K562 (cell line): ENCODE measurements around the gene CLDN14. TPM values are rescaled to one million over a fixed set of nuclear protein-coding genes. Genes with fewer than 3 reads are reported as not detected.
A peak's percentile ranks its signal among the peaks of the same experiment; 100 is the strongest.

ENCODE experiments used
- ATF1 ChIP-seq, 2 experiments: fragments of 450-650 bp in 1 of 2; IDR thresholded peaks; 2 replicates each; pipeline ENCODE4 v1.6.1; 2016; ENCODE audit warnings: missing compliant biosample characterization in 1 of 2, missing genetic modification characterization in 1 of 2
- CBFA2T3 ChIP-seq: fragments of 450-650 bp; IDR thresholded peaks from 2 replicates; pipeline ENCODE4 v1.6.1; 2017
- CBX1 ChIP-seq: sonication (generic); IDR thresholded peaks from 2 replicates; pipeline ENCODE4 v1.6.1; 2016; ENCODE audit warnings: antibody characterized with exemption, low read depth, mild to moderate bottlenecking
- CCAR2 ChIP-seq: fragments of 200-400 bp; formaldehyde crosslinking; IDR thresholded peaks from 2 replicates; pipeline ENCODE4 v1.6.1; 2017; ENCODE audit warnings: mild to moderate bottlenecking, low read depth, low read length
- CHCHD3 ChIP-seq: fragments of 250-450 bp; sonication (Bioruptor Pico); IDR thresholded peaks from 2 replicates; pipeline ENCODE4 v2.1.2; 2022; ENCODE audit warnings: mild to moderate bottlenecking
- E2F3 ChIP-seq: fragments of 250-450 bp; sonication (Bioruptor Pico); IDR thresholded peaks from 2 replicates; pipeline ENCODE4 v1.4.0; 2020; ENCODE audit warnings: mild to moderate bottlenecking
- EHMT2 ChIP-seq: fragments of 450-650 bp; IDR thresholded peaks from 2 replicates; pipeline ENCODE4 v1.6.1; 2018; ENCODE audit warnings: antibody characterized with exemption
- FOXA1 ChIP-seq: fragments of 450-650 bp; IDR thresholded peaks from 2 replicates; pipeline ENCODE4 v1.6.1; 2016; ENCODE audit warnings: mild to moderate bottlenecking, borderline replicate concordance
- KLF16 ChIP-seq: IDR thresholded peaks from 2 replicates; pipeline ENCODE4 v1.6.1; 2016; ENCODE audit warnings: antibody characterized with exemption
- MAFG ChIP-seq: fragments of 450-650 bp; conservative IDR thresholded peaks from 2 replicates; pipeline ENCODE4 v1.6.1; 2016; ENCODE audit warnings: missing genetic modification characterization, missing compliant biosample characterization
- MCM2 ChIP-seq: fragments of 450-650 bp; IDR thresholded peaks from 2 replicates; pipeline ENCODE4 v1.6.1; 2017; ENCODE audit warnings: low read depth, mild to moderate bottlenecking
- MLX ChIP-seq, 2 experiments: fragments of 450-650 bp in 1 of 2; sonication (generic) in 1 of 2; formaldehyde crosslinking; conservative IDR thresholded peaks; 2 replicates each; pipeline versions ENCODE4 v1.4.0 to v1.8.1; 2020 to 2022; ENCODE audit warnings: mild to moderate bottlenecking in 1 of 2, missing genetic modification reagents in 1 of 2
- NR4A1 ChIP-seq, 2 experiments: fragments of 250-450 bp in 1 of 2; fragments of 450-650 bp in 1 of 2; sonication (Bioruptor Pico) in 1 of 2; IDR thresholded peaks; 2 replicates each; pipeline versions ENCODE4 v1.4.0 to v1.6.1; 2016 to 2020; ENCODE audit warnings: mild to moderate bottlenecking in 2 of 2, missing compliant biosample characterization in 1 of 2, missing genetic modification characterization in 1 of 2, moderate library complexity in 1 of 2
- POLR2AphosphoS2 ChIP-seq: IDR thresholded peaks from 2 replicates; pipeline ENCODE4 v1.6.1; 2012; ENCODE audit warnings: low read length, improper control_type of control experiment
- PYGO2 ChIP-seq: fragments of 450-650 bp; IDR thresholded peaks from 2 replicates; pipeline ENCODE4 v1.6.1; 2016; ENCODE audit warnings: mild to moderate bottlenecking, missing genetic modification characterization, moderate library complexity, missing compliant biosample characterization
- SOX6 ChIP-seq: fragments of 450-650 bp; IDR thresholded peaks from 2 replicates; pipeline ENCODE4 v1.6.1; 2014; ENCODE audit warnings: mild to moderate bottlenecking
- U2AF2 ChIP-seq: fragments of 200-400 bp; formaldehyde crosslinking; optimal IDR thresholded peaks from 2 replicates; pipeline ENCODE3; 2017; ENCODE audit warnings: low read depth, mild to moderate bottlenecking, low read length
- ZKSCAN1 ChIP-seq: fragments of 150-350 bp; IDR thresholded peaks from 2 replicates; pipeline ENCODE4 v1.6.1; 2016; ENCODE audit warnings: low read depth, low read length
- ZNF12 ChIP-seq: sonication (generic); formaldehyde crosslinking; IDR thresholded peaks from 2 replicates; pipeline ENCODE4 v1.4.0; 2020; ENCODE audit warnings: mild to moderate bottlenecking, missing genetic modification reagents
- ZNF140 ChIP-seq: fragments of 250-450 bp; sonication (Bioruptor Pico); IDR thresholded peaks from 2 replicates; pipeline ENCODE4 v1.8.0; 2021; ENCODE audit warnings: moderate library complexity, mild to moderate bottlenecking, inconsistent platforms
- ZNF274 ChIP-seq: IDR thresholded peaks from 2 replicates; pipeline ENCODE4 v1.6.1; 2011; ENCODE audit warnings: low read depth, mild to moderate bottlenecking, low read length, moderate library complexity, borderline replicate concordance
- polyA plus RNA-seq, 8 experiments: library from polyadenylated mRNA; depleted of rRNA in 4 of 8; stranded (reverse) in 5 of 8; unstranded in 3 of 8; fragments of >200 nt; fragmentation: Nextera tagmentation in 2 of 8; fragmentation: Illumina TruSeq in 1 of 8; extraction: Ambion mirVana in 2 of 8; extraction: Trizol in 1 of 8; gene quantifications; 2 replicates each; pipeline versions ENCODE4 v1.2.1 to v1.2.3, GENCODE V29; 2011 to 2014; ENCODE audit warnings: inconsistent platforms in 1 of 8, missing spikeins in 1 of 8
- total RNA-seq, 7 experiments: library from RNA; depleted of rRNA in 6 of 7; stranded (reverse); fragments of >200 nt in 6 of 7; fragmentation: Illumina TruSeq in 2 of 7; extraction: Trizol in 2 of 7; gene quantifications; 2 replicates each; pipeline versions ENCODE4 v1.2.1 to v1.2.3, GENCODE V29; 2011 to 2021; ENCODE audit warnings: low replicate concordance in 1 of 7
- TF ChIP-seq, protein P1 (sequence below), 3 experiments: fragments of 200-800 bp in 1 of 3; fragments of 250-450 bp in 1 of 3; fragments of 450-650 bp in 1 of 3; sonication (Bioruptor Pico) in 1 of 3; sonication (Bioruptor generic) in 1 of 3; formaldehyde crosslinking in 1 of 3; IDR thresholded peaks; 2 replicates each; pipeline versions ENCODE4 v1.6.1 to v1.8.0; 2016 to 2022; ENCODE audit warnings: mild to moderate bottlenecking in 2 of 3, missing genetic modification characterization in 2 of 3, missing compliant biosample characterization in 1 of 3, moderate library complexity in 1 of 3
- TF ChIP-seq, protein P2 (sequence below): IDR thresholded peaks from 2 replicates; pipeline ENCODE4 v1.6.1; 2014; ENCODE audit warnings: antibody characterized with exemption

Gene CLDN14
- total and polyA plus RNA-seq, 9 of the 15 experiments (the other 6 are each of a cell fraction or from before 2014, with no cell fraction given): not detected

GRCh38 chr21:36429947-36430546 lies 49.9 kb downstream of the CLDN14 start (continued):
- TF ChIP-seq, protein P1, sequence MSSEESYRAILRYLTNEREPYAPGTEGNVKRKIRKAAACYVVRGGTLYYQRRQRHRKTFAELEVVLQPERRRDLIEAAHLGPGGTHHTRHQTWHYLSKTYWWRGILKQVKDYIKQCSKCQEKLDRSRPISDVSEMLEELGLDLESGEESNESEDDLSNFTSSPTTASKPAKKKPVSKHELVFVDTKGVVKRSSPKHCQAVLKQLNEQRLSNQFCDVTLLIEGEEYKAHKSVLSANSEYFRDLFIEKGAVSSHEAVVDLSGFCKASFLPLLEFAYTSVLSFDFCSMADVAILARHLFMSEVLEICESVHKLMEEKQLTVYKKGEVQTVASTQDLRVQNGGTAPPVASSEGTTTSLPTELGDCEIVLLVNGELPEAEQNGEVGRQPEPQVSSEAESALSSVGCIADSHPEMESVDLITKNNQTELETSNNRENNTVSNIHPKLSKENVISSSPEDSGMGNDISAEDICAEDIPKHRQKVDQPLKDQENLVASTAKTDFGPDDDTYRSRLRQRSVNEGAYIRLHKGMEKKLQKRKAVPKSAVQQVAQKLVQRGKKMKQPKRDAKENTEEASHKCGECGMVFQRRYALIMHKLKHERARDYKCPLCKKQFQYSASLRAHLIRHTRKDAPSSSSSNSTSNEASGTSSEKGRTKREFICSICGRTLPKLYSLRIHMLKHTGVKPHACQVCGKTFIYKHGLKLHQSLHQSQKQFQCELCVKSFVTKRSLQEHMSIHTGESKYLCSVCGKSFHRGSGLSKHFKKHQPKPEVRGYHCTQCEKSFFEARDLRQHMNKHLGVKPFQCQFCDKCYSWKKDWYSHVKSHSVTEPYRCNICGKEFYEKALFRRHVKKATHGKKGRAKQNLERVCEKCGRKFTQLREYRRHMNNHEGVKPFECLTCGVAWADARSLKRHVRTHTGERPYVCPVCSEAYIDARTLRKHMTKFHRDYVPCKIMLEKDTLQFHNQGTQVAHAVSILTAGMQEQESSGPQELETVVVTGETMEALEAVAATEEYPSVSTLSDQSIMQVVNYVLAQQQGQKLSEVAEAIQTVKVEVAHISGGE (CRISPR knock-in tag; IDR thresholded peaks at IDR 0.05): peak in 1 of 3 experiments; percentile 76; a peak in 2 of 6 replicates
- TF ChIP-seq SOX6: peak; percentile 97
- TF ChIP-seq ZKSCAN1: peak; percentile 52; the same call in 1 of the 2 replicates
- TF ChIP-seq FOXA1: no peak
- TF ChIP-seq ZNF274: no peak
- TF ChIP-seq, protein P2, sequence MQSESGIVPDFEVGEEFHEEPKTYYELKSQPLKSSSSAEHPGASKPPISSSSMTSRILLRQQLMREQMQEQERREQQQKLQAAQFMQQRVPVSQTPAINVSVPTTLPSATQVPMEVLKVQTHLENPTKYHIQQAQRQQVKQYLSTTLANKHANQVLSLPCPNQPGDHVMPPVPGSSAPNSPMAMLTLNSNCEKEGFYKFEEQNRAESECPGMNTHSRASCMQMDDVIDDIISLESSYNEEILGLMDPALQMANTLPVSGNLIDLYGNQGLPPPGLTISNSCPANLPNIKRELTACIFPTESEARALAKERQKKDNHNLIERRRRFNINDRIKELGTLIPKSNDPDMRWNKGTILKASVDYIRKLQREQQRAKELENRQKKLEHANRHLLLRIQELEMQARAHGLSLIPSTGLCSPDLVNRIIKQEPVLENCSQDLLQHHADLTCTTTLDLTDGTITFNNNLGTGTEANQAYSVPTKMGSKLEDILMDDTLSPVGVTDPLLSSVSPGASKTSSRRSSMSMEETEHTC: peak; percentile 100
- TF ChIP-seq MLX (CRISPR knock-in tag; conservative IDR thresholded peaks at IDR 0.05): no peak
- TF ChIP-seq CBX1: peak; percentile 88
- no peak for TF ChIP-seq MCM2
- no peak for TF ChIP-seq U2AF2
- no peak for TF ChIP-seq CCAR2
- peak; percentile 45 for TF ChIP-seq MAFG
- no peak for TF ChIP-seq EHMT2
- TF ChIP-seq POLR2AphosphoS2: peak; percentile 65; the same call in 1 of the 2 replicates
- no peak for TF ChIP-seq PYGO2 (tag)
- TF ChIP-seq ATF1 (CRISPR knock-in tag; IDR thresholded peaks at IDR 0.05): no peak
- peak; percentile 76 for TF ChIP-seq ATF1 (tag; IDR thresholded peaks at IDR 0.05)
- TF ChIP-seq CHCHD3: no peak
- no peak for TF ChIP-seq ZNF140 (CRISPR knock-in tag)
- peak; percentile 98 for TF ChIP-seq KLF16
- no peak for TF ChIP-seq E2F3 (CRISPR knock-in tag)
- peak; percentile 72; the same call in 1 of the 2 replicates for TF ChIP-seq ZNF12 (CRISPR knock-in tag)
- TF ChIP-seq CBFA2T3: peak; percentile 99
- no peak for TF ChIP-seq NR4A1 (CRISPR knock-in tag; IDR thresholded peaks at IDR 0.05)
- TF ChIP-seq NR4A1 (tag; IDR thresholded peaks at IDR 0.05): peak; percentile 57; the same call in 1 of the 2 replicates
